ENCODE measurements around the gene TBX15.

Gene TBX15

DNA sequence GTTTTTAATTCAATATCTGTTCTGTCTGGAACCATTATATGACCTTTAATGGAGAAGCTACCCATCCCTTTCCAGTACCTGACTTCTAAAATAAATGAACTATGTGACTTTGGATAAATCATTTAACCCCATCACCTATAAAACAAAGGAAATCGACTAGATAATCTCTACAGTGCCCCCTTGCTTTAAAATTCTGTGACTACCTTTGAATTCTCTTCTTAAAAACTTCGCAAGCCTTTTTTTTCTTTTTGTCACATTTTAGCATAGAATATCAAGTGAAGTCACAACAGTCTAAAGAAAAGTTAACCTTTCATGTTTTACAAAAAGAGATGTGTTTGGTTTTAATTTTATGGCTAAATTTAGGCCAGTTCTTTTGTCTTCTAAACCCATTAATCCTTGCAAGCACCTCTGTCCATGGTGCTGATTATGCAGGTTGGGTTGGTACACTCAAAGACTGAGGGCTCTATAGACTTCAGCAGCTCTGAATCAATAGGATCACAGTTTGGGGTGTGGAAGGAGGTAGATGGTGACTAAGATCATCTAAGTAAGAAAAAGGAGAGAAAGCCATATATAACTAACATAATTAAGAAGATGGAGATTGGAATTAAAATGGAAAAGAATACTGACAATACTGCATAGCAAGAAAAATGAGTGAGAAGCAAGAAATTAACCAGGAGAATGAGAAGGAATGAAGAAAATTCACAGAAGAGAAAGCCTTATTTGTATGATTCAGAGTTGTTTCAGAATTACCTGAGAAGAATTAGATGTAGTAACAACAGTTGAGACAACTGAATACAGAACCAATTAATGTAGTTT is 59.2 kb downstream of the TBX15 start:
- no peak overlapping the region for H3K4me3 ChIP-seq (ENCODE audit: insufficient read depth, low read length, poor library complexity, severe bottlenecking)
- no peaks in the 10 kb centered on the region for H3K36me3 ChIP-seq (ENCODE audit: low read length)
- no peaks in the 10 kb centered on the region for H3K9me3 ChIP-seq (ENCODE audit: insufficient read depth, low read length)
- H3K27me3 ChIP-seq (ENCODE audit: low read length): no peaks in the 10 kb centered on the region
- H3K79me2 ChIP-seq (ENCODE audit: insufficient read depth, low read length): no peaks in the 10 kb centered on the region
- H3F3A ChIP-seq (ENCODE audit: insufficient read depth): no peaks in the 10 kb centered on the region
- no peaks in the 10 kb centered on the region for H3K9me2 ChIP-seq (replicated peaks; ENCODE audit: insufficient read depth, low read length)
- H3K9ac ChIP-seq (ENCODE audit: low read length): no peak overlapping the region
- no peak overlapping the region for H2AFZ ChIP-seq (ENCODE audit: low read depth, low read length, severe bottlenecking)
- no peak for TF ChIP-seq EZH2phosphoT487 (conservative IDR thresholded peaks at IDR 0.05; ENCODE audit: low read length)
- no peak for TF ChIP-seq CTCF (IDR thresholded peaks at IDR 0.05; ENCODE audit: insufficient read depth, low read length, poor library complexity, severe bottlenecking)
- no peak overlapping the region for H3K27ac ChIP-seq (ENCODE audit: low read depth, low read length)
- no peaks in the 10 kb centered on the region for H4K20me1 ChIP-seq (ENCODE audit: low read depth, low read length)
- no peak overlapping the region for H3K4me2 ChIP-seq (ENCODE audit: low read depth, low read length, poor library complexity, severe bottlenecking)

DNA sequence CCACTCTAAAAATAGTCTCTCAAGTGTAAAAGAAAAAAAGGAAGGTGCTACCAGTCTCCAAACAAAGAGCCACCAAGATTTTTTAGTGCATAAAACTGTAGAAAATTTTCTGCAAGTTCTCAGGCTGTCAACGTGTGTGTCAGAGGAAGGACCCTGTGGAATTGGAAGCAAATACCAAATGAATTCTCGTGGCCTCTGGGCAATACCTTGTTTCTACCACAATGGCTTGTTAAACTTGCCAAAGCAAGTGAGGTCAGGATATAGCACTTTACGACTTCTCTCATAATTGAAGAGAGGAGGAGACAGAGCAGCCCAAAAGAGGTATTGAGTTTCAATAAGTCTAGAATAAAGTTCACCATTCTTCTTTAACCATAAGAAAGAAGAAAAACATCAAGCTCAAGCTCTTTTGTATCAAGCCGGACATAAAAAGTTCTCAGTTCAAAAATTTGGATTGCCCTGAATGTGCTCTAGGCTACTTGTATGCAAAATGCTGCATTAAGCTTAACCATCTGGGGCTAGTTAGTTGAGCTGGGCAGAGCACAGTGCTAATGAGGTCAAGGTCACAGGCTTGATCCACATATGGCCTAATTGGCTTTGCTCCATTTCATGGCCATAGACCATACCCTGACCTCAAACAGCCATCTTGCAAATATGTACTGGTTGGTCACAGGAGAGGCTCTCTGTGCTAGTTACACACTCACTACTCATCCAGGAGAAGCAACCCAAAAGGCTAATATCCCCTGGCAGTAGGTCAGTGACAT is 60.5 kb downstream of the TBX15 start:
- Histone ChIP-seq H3K79me2 (ENCODE audit: insufficient read depth, low read length) (no peaks in the 10 kb centered on the region), H3K36me3 (ENCODE audit: low read length) (no peaks in the 10 kb centered on the region), H3K9me3 (ENCODE audit: insufficient read depth, low read length) (no peaks in the 10 kb centered on the region), H3K9me2 (replicated peaks; ENCODE audit: insufficient read depth, low read length) (no peaks in the 10 kb centered on the region), H3K4me3 (ENCODE audit: insufficient read depth, low read length, poor library complexity, severe bottlenecking) (no peak overlapping the region), H3K9ac (ENCODE audit: low read length) (no peak overlapping the region), H4K20me1 (ENCODE audit: low read depth, low read length) (no peaks in the 10 kb centered on the region), H3F3A (ENCODE audit: insufficient read depth) (no peaks in the 10 kb centered on the region), H3K27ac (ENCODE audit: low read depth, low read length) (no peak overlapping the region), H3K4me2 (ENCODE audit: low read depth, low read length, poor library complexity, severe bottlenecking) (no peak overlapping the region), H2AFZ (ENCODE audit: low read depth, low read length, severe bottlenecking) (no peak overlapping the region), H3K27me3 (ENCODE audit: low read length) (no peaks in the 10 kb centered on the region)
- TF ChIP-seq CTCF (IDR thresholded peaks at IDR 0.05; ENCODE audit: insufficient read depth, low read length, poor library complexity, severe bottlenecking): no peak
- no peak for TF ChIP-seq EZH2phosphoT487 (conservative IDR thresholded peaks at IDR 0.05; ENCODE audit: low read length)

GRCh38 chr1:118926261-118926660 is 61.9 kb downstream of the TBX15 start:
- Histone ChIP-seq H3K4me3 (ENCODE audit: insufficient read depth, low read length, poor library complexity, severe bottlenecking) (no peak overlapping the region), H3K27ac (ENCODE audit: low read depth, low read length) (no peak overlapping the region), H3K36me3 (ENCODE audit: low read length) (no peaks in the 10 kb centered on the region)

More at GRCh38 chr1:118926261-118926660, 61.9 kb downstream of the TBX15 start:
- Histone ChIP-seq H3K9me2 (replicated peaks; ENCODE audit: insufficient read depth, low read length) (no peaks in the 10 kb centered on the region), H3F3A (ENCODE audit: insufficient read depth) (no peaks in the 10 kb centered on the region), H3K9ac (ENCODE audit: low read length) (no peak overlapping the region), H3K27me3 (ENCODE audit: low read length) (no peaks in the 10 kb centered on the region), H3K9me3 (ENCODE audit: insufficient read depth, low read length) (no peaks in the 10 kb centered on the region), H3K79me2 (ENCODE audit: insufficient read depth, low read length) (no peaks in the 10 kb centered on the region), H3K4me2 (ENCODE audit: low read depth, low read length, poor library complexity, severe bottlenecking) (no peak overlapping the region), H4K20me1 (ENCODE audit: low read depth, low read length) (no peaks in the 10 kb centered on the region), H2AFZ (ENCODE audit: low read depth, low read length, severe bottlenecking) (no peak overlapping the region)
- TF ChIP-seq EZH2phosphoT487 (conservative IDR thresholded peaks at IDR 0.05; ENCODE audit: low read length) (no peak), CTCF (IDR thresholded peaks at IDR 0.05; ENCODE audit: insufficient read depth, low read length, poor library complexity, severe bottlenecking) (no peak)

All from SU-DHL-6 (cell line).